ENCODE results near the gene KRT82. TPM values are rescaled to one million over a fixed set of nuclear protein-coding genes. Genes with fewer than 3 reads are reported as not detected.

Gene KRT82
- total RNA-seq, 2 donors from 2014 or later = not detected

DNA sequence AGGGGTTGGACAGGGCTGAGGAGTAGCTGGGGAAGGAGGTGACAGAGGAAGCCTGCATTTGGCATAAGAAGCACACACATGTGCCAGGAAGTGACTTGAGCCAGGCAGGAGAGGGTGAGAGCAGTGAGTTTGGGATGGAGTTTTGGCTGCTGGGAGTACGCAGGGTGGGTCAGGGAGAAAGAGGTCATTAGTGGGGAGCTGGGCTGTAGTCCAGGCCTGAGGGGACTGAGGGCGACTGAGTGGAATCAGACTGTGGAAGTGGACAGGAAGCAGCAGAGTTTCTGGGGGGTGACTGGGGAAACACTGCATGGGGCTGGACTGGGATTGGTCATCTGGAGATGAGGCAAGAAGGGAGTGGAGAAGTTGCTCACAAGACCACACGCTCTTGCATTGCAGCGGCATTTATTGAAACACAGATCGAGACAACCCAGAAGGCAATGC, 46.5 kb downstream of the KRT82 start:
- ATAC-seq (ENCODE audit: insufficient number of reproducible peaks, low FRiP score, low read depth) = no peak
- Histone ChIP-seq H3K27me3 (replicated peaks; ENCODE audit: insufficient read depth) (no peaks in the 10 kb centered on the region), H3K4me3 (no peak overlapping the region), H3K36me3 (no peaks in the 10 kb centered on the region), H3K27ac (no peak overlapping the region), H3K4me1 (ENCODE audit: control insufficient read depth in 1 of 2, low read depth in 2 of 2) (no peaks in the 10 kb centered on the region), H3K9me3 (no peaks in the 10 kb centered on the region)
- DNase-seq (ENCODE audit: low spot score) = no peak
- no peak for TF ChIP-seq CTCF (IDR thresholded peaks at IDR 0.05)

DNA sequence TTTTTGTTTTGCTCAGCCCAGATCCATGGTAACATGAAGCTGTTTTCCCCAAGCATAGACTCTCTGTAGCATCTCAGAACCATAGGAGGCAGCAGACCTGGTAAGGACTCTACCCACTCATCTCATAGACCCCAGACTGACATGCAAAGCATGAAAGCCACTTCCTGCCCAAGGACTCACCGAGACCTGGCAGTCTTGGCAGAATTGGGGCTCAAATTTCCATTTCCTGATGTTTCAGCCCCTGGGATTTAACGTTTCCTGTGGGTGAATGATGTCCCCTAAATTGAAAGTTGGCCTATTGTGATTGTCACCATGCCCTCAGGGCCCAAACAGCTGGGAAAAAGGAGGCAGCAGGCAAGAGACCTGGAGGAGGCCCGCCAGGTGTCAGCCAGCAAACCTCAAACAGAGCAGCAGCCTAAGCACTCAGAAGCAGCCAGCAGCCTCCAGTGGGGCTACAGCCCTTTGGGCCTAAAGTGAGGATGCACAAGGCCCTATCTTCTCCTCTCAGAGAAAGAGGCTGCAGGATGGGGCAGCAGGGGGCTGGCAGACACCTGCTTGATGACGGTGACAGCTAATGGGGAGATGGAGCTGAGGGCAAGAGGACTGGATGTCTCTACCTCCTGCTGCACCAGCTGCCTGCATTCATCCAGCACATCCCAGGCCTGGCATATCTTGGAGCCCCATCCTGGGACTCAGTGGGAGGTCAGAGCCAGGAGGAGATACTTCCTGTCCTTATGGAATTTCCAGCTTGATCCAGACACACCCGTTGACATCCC, 47.4 kb downstream of the KRT82 start:
- ATAC-seq (ENCODE audit: insufficient number of reproducible peaks, low FRiP score, low read depth) = no peak

GRCh38 chr12:52356762-52357580, 49.2 kb downstream of the KRT82 start:
- no peak for ATAC-seq (ENCODE audit: insufficient number of reproducible peaks, low FRiP score, low read depth)
- no peaks in the 10 kb centered on the region for H3K9me3 ChIP-seq
- DNase-seq (ENCODE audit: low spot score) = no peak
- no peak for TF ChIP-seq CTCF (IDR thresholded peaks at IDR 0.05)
- H3K27ac ChIP-seq = no peak overlapping the region
- no peaks in the 10 kb centered on the region for H3K27me3 ChIP-seq (replicated peaks; ENCODE audit: insufficient read depth)
- no peaks in the 10 kb centered on the region for H3K36me3 ChIP-seq
- peaks cover 0 to 2% of the 10 kb centered on the region in 2 donors for H3K4me1 ChIP-seq (ENCODE audit: control insufficient read depth in 1 of 2, low read depth in 2 of 2)
- no peak overlapping the region for H3K4me3 ChIP-seq

More for the DNA sequence above, 47.4 kb downstream of the KRT82 start:
- no peak overlapping the region for H3K27ac ChIP-seq
- H3K4me3 ChIP-seq = no peak overlapping the region
- H3K27me3 ChIP-seq (replicated peaks; ENCODE audit: insufficient read depth) = no peaks in the 10 kb centered on the region
- no peaks in the 10 kb centered on the region for H3K36me3 ChIP-seq
- no peaks in the 10 kb centered on the region for H3K9me3 ChIP-seq
- TF ChIP-seq CTCF (IDR thresholded peaks at IDR 0.05) = no peak
- H3K4me1 ChIP-seq (ENCODE audit: control insufficient read depth in 1 of 2, low read depth in 2 of 2) = no peaks in the 10 kb centered on the region
- no peak for DNase-seq (ENCODE audit: low spot score)

- TF ChIP-seq CTCF (IDR thresholded peaks at IDR 0.05) = no peak
- Histone ChIP-seq H3K27me3 (replicated peaks; ENCODE audit: insufficient read depth) (no peaks in the 10 kb centered on the region), H3K27ac (no peak overlapping the region), H3K4me1 (ENCODE audit: control insufficient read depth in 1 of 2, low read depth in 2 of 2) (peaks cover 7 to 9% of the 10 kb centered on the region in 2 donors), H3K36me3 (no peaks in the 10 kb centered on the region), H3K9me3 (no peaks in the 10 kb centered on the region), H3K4me3 (no peak overlapping the region)
- ATAC-seq (ENCODE audit: insufficient number of reproducible peaks, low FRiP score, low read depth) = no peak
- no peak for DNase-seq (ENCODE audit: low spot score)
Measured at GRCh38 chr12:52356031-52356761, 49.9 kb downstream of the KRT82 start.

DNA sequence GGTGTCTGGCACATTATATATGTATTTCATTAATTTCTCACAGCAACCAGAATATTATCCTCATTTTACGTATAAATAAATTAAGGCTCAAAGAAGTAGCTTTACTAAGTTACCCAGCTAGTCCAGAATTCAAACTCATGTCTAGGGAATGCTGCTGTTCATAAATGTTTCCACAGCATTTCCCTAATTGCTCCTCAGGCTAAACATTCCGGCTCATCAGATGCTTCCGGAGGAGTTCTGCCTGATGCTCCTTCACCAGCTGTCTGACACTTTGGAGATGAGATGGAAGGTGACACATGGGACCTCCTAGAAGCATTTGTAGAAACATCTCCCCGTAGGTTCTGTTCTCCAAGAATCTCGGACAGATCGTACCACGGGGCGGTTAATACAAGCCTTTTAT, 51.0 kb downstream of the KRT82 start:
- Histone ChIP-seq H3K4me1 (ENCODE audit: control insufficient read depth in 1 of 2, low read depth in 2 of 2) (peaks cover 9 to 10% of the 10 kb centered on the region in 2 donors), H3K4me3 (no peak overlapping the region), H3K36me3 (no peaks in the 10 kb centered on the region), H3K9me3 (no peaks in the 10 kb centered on the region), H3K27ac (no peak overlapping the region), H3K27me3 (replicated peaks; ENCODE audit: insufficient read depth) (no peaks in the 10 kb centered on the region)
- TF ChIP-seq CTCF (IDR thresholded peaks at IDR 0.05) = no peak
- DNase-seq (ENCODE audit: low spot score) (no peak), ATAC-seq (ENCODE audit: insufficient number of reproducible peaks, low FRiP score, low read depth) (no peak)

Measured in thoracic aorta (tissue), 2 donors.